HG02678 (cell line): ENCODE data around the gene STK17B.
"Not testable (repeated sequence)": the region's sequence is repeated elsewhere in the genome, so short reads cannot be mapped to it uniquely, and the experiment has no call there.

Source experiments
- ATAC-seq: cut with Tn5 transposase; IDR thresholded peaks from one replicate; pipeline ENCODE4 v1.9.1; 2021; ENCODE audit warnings: mild to moderate bottlenecking, moderate library complexity; ENCODE audit not compliant: unreplicated experiment

The STK17B gene

DNA sequence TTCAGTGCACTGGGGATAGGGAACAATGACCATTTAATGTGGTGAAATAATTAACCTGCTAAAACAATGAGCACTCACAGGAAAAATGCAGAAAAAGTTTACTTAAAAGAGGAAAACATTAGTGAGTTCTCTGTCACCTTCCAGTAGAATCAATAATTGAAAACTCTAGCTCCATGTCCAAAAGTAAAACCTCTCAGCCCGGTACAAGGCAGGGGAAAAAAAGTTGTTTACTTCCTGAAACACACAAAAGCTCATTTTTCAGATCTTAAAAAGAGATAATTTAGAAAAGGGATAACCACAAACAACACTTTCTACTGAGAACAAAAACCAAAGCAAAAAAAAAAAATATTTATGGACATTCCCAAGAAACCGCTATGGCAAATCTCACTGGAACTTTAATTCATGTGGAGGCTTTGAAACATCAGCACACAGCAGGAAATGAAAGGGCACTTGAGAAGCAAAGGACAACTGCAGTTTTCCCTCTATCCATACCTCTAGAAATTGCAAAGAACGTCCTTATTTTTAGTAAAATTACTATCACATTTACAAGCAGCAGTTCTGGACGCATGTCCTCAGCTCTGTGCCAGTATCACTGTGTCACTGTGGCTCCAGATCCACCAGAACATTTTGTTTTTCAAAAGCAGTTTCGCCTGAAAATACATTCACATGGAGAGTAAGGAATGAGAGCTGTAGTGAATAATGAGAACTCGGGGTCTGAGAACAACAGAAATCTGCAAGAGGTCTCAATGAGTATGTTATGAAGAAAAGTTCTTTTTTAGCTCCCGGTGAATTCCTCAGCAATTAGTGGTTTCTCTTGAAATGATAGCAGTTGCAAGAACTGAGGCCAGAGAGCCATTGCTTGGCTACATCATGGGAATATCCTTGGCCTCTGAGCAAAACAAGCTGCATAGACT is 58.1 kb downstream of the STK17B start:
- no peak for ATAC-seq

DNA sequence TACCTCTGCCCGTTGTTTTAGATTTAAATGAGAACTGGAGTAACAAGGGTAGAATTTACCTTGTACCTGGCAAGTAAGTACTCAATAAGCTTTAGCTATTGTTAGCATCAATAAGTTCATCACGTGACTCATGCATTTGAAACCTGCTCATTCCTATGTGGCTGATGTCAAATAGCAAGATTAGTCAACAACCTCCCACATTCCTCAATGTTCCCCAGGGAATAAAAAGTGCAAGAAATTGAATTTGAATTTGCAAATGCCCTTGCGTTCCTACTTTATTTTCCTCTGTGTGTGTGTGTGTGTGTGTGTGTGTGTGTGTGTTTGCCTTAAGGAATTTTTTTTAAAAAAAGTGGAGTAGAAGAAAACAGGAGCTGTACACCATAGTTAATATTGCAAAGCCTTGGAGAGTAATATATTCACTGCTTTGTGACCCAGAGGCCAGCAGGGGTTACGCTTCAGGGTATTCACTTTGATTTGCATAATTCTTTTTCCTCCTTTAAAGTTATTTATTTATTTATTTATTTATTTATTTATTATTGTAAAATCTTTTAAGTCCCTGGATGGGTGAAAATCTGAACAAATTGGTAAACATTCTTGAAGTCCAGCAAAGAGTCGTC is 58.9 kb downstream of the STK17B start:
- no peak for ATAC-seq

DNA sequence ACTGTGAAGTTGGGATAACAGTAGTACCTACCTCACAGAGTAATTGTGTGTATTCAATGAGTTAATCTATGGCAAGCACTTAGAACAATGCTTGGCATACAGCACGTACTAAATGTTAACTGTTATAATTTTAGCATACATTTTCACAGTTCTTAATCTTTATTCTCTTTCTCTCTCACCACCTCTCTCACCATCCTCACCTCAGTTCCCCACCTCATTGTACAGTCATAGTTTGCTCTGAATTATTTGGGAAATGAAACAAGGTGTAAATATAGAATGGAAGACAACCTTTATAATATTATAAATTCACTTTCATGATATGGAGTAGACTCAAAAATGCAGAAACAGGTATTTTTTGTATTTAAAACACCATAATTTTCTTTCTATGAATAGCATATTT is 62.8 kb downstream of the STK17B start:
- no peak for ATAC-seq

DNA sequence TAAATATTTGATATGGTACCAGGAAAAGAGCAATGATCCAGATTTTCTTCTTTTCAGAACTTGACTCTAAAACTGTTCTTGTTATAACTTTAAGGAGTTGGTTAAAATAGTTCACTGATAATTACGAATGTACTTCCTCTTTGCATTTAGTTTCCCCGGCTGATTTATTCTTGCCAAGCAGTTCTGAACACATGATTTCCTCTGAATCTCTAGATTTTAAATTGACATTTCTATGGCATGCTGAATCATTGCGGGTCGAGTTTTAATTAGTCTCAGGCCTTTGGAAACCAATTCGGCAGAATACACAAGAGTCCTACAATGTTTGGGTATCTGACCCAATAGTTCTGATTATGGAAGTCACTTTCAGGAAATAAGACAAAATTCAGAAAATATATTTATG is 65.4 kb downstream of the STK17B start:
- no peak for ATAC-seq

DNA sequence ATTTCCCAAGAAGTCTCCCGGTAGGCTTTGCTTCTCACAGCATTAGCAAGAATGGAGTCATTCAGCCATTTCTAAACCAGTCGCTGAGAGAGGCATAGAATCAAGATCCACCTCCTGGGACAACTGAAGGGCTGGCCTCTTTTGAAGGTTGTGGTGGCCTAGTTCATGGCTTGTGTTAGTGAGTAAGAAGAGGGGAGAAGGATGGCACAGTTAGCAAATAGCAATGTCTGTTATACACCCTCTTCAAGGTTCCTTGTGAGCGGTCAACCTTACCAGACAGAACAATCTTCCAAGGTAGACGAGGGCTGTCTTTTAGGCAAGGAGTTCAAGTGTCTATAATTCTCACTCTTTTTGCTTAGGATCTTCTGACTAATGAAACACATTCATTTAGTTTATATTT is 67.3 kb downstream of the STK17B start:
- no peak for ATAC-seq

DNA sequence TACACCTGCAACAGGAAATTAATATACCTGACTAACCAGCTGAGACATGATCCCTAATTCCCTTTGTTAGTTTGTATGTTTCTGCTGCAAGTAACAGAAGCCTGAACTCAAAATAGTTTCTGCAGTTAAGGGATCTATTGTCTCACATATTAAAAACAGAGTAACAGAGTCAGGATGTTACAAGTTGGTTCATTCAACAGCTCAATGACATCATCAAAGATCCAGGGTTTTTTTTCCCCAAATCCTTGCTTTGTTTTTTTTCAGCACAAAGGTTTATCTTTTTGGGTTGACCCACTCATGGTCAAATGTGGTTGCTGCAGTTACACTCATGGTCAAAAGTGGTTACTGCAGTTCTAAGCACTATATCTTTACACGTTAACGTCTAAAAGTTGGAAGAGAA is 67.8 kb downstream of the STK17B start:
- no peak for ATAC-seq

DNA sequence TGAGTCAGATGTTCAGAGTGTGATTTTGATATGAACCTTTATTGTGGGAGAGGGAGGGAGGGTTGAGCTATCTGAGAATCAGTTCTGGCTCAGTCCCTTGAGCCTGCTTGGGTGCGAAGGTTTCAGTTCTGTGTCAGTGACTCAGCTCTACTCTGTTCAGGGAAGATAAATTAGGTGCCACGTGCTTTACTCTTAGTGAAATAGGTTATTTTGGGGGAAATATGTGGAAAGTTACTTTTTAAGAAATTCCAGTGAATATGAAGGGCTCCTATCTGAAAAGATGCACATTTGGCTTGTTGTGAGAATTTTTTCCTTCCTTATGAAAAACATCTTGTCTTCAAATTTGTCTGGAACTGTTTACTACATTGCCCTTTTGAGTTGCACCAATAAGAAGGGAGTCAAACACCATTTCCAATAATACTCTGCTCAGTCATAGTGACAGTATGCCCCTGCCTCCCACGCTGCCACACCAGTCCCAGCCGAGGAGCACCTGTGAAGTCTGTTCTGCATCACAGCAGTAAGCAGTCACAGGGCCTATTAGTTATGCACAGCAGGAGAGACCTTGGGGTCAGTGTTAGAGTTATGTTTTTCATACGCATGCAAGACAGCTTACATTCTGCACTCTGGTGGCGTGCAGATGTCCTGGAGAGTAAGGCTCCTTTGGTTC is 69.9 kb downstream of the STK17B start:
- peak; percentile 99 for ATAC-seq

DNA sequence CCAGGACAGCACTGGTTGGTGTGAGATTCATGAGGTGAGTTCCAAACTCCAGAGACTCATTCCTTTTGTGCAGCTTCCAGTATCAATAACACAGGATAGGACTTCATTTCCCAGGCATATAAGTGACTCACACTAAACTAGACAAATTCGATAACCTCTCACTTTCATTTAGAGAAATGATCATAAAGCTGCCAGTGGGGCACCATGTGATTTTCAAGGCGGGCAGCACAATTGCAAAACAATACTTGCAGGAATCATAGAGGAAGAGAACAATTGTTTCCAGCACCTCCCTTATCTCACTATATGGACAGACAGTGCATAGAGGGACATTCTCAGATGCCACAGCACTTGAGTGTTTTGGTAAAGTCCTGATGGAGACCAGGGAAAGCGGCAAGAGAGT is 71.5 kb downstream of the STK17B start:
- ATAC-seq = no peak

DNA sequence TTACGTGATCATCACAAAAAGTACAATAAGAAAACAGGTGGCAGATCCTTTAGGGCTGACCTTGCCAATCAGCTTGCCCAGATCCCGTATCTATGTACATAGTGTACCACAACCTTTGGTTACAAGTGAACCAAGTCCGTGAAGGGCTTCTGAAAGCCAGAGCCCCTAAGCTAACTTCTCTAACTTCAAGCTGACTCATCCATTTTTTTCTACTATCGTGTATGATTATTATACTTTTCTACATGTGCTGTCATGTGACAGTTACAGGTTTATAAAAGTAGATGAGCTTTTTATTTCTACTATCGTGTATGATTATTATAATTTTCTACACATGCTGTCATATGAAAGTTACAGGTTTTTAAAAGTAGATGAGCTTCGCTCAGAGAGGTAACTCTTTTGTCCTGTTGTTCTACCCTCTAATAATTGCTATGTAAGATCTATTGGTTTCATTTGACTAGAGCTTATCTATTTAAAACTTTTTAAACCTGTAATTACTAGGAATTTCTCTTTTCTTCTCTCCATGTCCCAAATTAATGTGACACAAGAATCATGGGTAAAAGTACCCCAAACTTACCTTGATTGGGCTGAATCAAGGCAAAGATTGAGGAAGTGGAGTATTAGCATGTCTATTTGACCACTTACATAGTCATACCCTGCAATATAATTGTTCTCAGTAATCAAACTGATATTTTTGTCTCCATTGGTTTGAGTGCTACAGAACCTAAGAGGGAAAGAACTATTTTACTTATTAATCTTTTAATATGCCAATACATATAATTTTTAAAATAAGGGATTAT is 73.3 kb downstream of the STK17B start:
- no peak for ATAC-seq

DNA sequence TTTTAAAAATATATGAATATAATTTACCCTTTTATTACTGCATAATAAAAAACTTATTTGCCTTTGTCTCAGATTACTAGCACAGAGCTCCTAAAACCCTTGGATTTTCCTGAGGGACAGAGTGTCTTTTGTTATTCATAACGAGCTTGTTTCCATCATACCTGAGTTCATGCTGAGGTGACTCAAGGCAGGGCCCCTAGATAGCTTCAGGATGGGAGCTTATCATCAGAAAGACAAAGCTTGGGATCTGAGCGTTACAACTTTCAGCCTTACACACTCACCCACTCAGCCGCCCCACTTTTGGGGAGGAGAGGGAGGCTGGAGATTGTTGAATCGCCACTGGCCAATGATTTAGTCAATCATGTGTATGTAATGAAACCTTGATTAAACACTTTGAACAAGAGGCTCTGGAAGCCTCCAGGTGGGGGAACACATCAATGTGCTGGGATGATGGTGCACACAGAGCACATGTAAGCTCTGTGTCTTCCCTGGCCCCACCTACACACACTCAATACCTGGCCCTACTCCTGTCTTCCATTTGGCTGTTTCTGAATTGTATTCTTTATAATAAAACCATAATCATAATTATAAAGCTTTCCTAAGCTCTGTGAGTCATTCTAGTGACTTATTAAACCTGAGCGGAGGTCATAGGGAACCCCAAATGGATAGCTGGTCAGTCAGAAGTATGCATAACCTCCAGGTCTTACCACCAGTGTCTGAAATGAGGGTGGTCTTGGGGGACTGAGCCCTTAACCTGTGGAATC is 74.2 kb downstream of the STK17B start:
- no peak for ATAC-seq

DNA sequence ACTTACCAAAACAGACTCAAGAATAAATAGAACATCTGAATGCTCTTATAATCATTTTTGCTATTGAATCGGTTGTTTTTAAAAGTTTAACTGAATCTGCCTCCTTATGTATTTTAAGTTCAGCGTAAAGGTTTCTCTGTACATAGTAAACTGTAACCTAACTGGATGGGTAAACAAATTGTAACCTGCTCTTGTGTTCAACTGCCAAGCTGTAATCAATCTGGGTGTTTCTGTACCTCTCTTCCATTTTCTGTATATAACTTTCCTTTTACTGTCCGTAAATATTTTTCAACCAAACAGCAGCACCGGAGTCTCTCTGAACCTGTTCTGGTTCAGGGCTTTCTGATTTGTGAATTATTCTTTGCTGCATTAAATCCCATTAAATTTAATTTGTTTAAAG is 75.1 kb downstream of the STK17B start:
- ATAC-seq = no peak

DNA sequence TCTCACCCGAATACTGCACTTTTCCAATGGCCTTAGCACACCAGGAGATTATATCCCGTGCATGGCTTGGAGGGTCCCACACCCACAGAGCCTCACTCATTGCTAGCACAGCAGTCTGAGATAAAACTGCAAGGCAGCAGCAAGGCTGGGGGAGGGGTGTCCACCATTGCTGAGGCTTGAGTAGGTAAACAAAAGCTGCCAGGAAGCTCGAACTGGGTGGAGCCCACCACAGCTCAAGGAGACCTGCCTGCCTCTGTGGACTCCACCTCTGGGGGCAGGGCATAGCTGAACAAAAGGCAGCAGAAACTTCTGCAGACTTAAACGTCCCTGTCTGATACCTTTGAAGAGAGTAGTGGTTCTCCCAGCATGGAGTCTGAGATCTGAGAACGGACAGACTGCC is 81.9 kb downstream of the STK17B start:
- ATAC-seq = not testable (repeated sequence)

DNA sequence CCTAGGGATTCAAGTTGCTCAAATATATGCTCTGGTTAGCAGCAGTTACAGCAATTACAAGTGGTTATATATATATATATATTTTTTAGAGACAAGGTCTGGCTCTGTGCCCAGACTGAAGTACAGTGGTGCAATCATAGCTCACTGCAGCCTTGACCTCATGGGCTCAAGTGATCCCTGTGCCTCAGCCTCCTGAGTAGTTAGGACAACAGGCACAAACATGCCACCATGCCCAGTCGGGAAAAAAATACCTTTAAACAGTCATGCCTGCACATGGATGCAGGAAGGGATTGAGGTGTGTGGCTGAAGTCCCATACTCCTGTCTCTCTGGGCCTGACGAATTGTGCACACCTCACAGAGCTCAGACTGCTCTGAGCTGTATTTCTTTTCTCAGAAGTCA is 83.2 kb downstream of the STK17B start:
- ATAC-seq = no peak

DNA sequence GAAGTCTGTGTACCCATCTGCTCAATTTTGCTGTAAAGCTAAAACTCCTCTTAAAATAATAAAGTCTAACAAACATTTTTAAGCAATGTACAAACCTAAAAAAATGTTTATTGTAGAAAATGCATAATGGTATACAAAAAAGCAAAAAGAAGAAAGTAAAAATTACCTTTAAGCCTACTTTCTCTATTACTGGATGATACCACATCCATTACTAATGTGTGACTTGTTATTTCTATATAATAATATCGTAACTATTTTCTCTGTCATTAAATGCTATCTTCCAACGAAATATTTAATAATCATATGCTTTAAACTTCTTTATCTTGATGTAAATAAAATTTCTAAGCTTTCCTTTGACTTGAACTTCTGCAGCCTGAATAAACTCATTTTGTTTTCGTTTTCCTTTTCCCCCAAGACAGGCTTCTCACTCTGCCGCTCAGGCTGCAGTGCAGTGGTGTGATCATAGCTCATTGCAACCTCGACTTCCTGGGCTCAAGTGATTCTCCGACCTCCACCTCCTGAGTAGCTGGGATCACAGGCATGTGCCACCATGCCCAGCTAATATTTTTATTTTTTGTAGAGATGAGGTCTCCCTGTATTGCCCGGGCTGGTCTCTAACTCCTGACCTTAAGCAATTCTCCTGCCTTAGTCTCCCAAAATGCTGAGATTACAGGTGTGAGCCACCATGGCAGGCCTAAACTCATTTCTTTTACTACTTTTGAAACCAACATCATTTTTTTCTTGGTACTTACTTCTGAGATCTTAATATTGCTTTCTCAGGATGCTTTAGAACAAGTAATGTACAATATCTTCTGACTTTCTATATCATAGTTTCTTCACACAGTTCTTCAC is 84.6 kb downstream of the STK17B start:
- peak; percentile 64 for ATAC-seq

DNA sequence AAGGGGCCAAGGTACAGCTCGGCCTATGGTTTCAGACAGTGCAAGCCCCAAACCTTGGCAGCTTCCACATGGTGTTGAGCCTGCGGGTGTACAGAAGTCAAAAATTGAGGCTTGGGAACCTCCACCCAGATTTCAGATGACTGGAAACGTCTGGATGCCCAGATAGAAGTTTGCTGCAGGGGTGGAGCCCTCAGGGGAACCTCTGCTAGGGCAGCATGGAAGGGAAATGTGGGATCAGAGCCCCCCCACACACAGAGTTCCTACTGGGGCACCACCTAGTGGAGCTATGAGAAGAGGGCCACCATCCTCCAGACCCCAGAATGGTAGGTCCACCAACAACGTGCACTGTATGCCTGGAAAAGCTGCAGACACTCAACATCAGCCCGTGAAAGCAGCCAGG is 87.8 kb downstream of the STK17B start:
- ATAC-seq = no peak
